Activated CD8-positive, alpha-beta T cell treated with anti-CD3 and anti-CD28 coated beads for 36 hours (primary cell): Measurements from ENCODE around the gene SIRPB2. TPM values are rescaled to one million over a fixed set of nuclear protein-coding genes. Genes with fewer than 3 reads are reported as not detected.

Source experiments
- ATAC-seq: fragments of 200-7000 bp; cut with Tn5 transposase; one replicate; pipeline ENCODE4 v1.10.0; 2021; ENCODE audit warnings: mild to moderate bottlenecking, moderate library complexity
- CTCF ChIA-PET: fragments of 350-600 bp; sonication (Branson Sonifier 250); formaldehyde crosslinking; loops from one replicate; lab custom pipeline; 2021; ENCODE audit warnings: antibody characterized with exemption; lab: Charles Lee
- POLR2A ChIA-PET: fragments of 350-600 bp; sonication (Branson Sonifier 250); formaldehyde crosslinking; loops from one replicate; lab custom pipeline; 2021; ENCODE audit warnings: antibody characterized with exemption; lab: Charles Lee
- DNase-seq: peaks from one replicate; pipeline ENCODE4 v3.0.0-alpha.2; 2020
- H3K27ac Mint-ChIP-seq: one replicate; pipeline ENCODE4 v1.8.0; 2021; ENCODE audit warnings: mild to moderate bottlenecking, mixed read lengths
- H3K27me3 Mint-ChIP-seq: one replicate; pipeline ENCODE4 v1.8.0; 2021; ENCODE audit warnings: mixed read lengths
- H3K36me3 Mint-ChIP-seq: one replicate; pipeline ENCODE4 v1.8.0; 2021; ENCODE audit warnings: low read depth, mixed read lengths
- H3K4me1 Mint-ChIP-seq: one replicate; pipeline ENCODE4 v1.8.0; 2021; ENCODE audit warnings: low read depth, mixed read lengths
- H3K4me3 Mint-ChIP-seq: one replicate; pipeline ENCODE4 v1.8.0; 2021; ENCODE audit warnings: mild to moderate bottlenecking, moderate library complexity, mixed read lengths
- H3K9me3 Mint-ChIP-seq: one replicate; pipeline ENCODE4 v1.8.0; 2021; ENCODE audit warnings: mixed read lengths
- intact Hi-C: fragments of 100-400 bp; cut with micrococcal nuclease; formaldehyde crosslinking; loops from one replicate; pipeline ENCODE4 v1.10.0; 2022
- total RNA-seq, 2 experiments: library from RNA; stranded (reverse); gene quantifications; one replicate each; pipeline ENCODE4 v1.2.3, GENCODE V29; 2021
- TF ChIP-seq, protein P1 (sequence below): fragments of 200-600 bp; IDR thresholded peaks from one replicate; pipeline ENCODE4 v1.8.0; 2022; ENCODE audit warnings: antibody characterized with exemption, mild to moderate bottlenecking

The SIRPB2 gene
- total RNA-seq, 2 experiments from 2014 or later, result not detected

DNA sequence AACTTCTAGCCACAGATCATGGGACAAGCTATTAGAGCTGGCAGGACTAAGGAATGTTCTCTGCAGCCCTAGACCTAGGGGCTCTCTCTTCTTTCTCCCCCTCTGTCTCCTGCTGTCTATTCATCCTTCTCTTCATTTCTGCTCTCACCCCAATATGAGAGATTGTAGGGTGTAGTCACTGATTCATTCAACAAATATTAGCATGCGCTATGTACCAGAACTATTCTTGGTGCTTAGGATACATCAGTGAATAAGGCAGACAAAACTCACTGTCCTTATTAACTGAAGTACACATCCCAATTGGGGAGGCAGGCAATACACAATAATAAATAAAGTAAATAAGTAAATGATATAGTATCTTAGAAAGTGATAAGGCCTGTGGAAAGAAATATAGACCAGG is 14.7 kb upstream of the SIRPB2 start:
- DNase-seq, result no peak
- Mint-ChIP-seq H3K36me3 (no peaks in the 10 kb centered on the region), H3K27ac (no peak overlapping the region), H3K9me3 (peaks cover 2% of the 10 kb centered on the region), H3K4me3 (no peak overlapping the region), H3K4me1 (peaks cover 4% of the 10 kb centered on the region), H3K27me3 (peaks cover 14% of the 10 kb centered on the region)
- TF ChIP-seq, protein P1, sequence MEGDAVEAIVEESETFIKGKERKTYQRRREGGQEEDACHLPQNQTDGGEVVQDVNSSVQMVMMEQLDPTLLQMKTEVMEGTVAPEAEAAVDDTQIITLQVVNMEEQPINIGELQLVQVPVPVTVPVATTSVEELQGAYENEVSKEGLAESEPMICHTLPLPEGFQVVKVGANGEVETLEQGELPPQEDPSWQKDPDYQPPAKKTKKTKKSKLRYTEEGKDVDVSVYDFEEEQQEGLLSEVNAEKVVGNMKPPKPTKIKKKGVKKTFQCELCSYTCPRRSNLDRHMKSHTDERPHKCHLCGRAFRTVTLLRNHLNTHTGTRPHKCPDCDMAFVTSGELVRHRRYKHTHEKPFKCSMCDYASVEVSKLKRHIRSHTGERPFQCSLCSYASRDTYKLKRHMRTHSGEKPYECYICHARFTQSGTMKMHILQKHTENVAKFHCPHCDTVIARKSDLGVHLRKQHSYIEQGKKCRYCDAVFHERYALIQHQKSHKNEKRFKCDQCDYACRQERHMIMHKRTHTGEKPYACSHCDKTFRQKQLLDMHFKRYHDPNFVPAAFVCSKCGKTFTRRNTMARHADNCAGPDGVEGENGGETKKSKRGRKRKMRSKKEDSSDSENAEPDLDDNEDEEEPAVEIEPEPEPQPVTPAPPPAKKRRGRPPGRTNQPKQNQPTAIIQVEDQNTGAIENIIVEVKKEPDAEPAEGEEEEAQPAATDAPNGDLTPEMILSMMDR, result no peak
- ChIA-PET POLR2A (interaction anchor here (1.3 kb wide), 1 partner anchor 9 kb away, joined by 3 read pairs; no protein-coding TSS in a partner anchor), CTCF (interaction anchor here (1.0 to 6.8 kb wide), 5 partner anchors 18 to 271 kb away, joined by 3 to 62 read pairs (median 28); partner anchors contain the start of gene NSFL1C)
- ATAC-seq, result no peak
- intact Hi-C loops, result loop anchor here (10.0 kb wide), 1 partner anchor 229 kb away; no protein-coding TSS in a partner anchor

DNA sequence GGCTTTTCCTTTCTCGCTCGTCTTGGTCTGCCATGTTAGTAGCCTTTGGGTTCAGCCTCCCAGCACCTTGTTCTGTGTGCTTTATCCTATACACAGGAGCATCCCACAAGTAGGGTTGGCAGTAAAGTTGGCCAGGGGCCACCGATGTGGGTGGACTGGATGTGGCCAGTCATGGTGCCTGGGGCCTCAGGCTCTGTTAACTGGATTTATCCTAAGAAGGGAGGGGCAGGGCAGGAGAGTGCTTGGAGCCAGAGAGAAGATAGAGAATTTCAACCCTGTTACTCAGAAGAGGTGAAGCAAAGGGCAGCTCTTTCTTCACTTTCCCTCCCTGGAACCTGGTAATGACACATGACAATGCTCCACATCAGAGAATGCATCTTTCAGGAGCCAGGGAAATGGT is 14.1 kb upstream of the SIRPB2 start:
- peaks cover 16% of the 10 kb centered on the region for H3K27me3 Mint-ChIP-seq

DNA sequence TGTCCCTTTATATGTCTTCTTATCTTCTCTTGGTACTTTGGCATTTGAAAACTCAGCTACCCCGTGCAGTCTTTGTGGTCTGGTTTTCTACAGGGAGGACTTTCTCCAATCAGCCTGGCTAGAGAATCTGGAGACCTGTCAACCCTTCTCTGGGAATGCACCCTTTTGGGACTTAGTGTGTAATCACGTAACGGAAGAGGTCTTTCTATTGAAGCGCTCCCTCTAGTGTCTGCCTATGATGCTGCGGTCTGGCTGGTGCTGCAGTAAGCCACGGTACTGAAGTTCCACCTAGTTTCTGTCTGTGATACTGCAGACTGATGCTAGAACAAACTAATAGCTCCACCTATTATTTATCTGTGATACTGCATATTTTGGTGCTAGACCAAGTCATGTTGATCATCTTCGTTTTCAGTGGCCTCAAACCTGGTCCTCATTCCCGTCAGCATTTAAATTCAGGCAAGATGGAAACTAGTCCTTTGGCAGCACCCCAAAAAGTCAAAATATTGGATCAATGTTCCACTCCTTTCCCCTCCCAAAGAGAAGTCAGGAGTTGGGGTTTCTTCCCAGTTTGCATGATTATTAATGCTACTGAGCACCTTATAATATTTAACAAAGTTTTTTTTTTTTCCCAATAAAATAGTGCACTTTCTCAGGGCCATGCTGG is 12.5 kb upstream of the SIRPB2 start:
- peaks cover 2% of the 10 kb centered on the region for H3K9me3 Mint-ChIP-seq
- intact Hi-C loops, result loop anchor here (10.0 kb wide), 1 partner anchor 231 kb away; no protein-coding TSS in a partner anchor
- TF ChIP-seq, protein P1, result peak; percentile 99
- no peaks in the 10 kb centered on the region for H3K36me3 Mint-ChIP-seq
- H3K4me1 Mint-ChIP-seq, result peaks cover 4% of the 10 kb centered on the region
- ATAC-seq (peak; percentile 100), DNase-seq (peak; percentile 89)
- ChIA-PET POLR2A (interaction anchor here (0.6 kb wide), 1 partner anchor 179 kb away, joined by 3 read pairs; no protein-coding TSS in a partner anchor), CTCF (interaction anchor here (0.5 to 4.4 kb wide), 63 partner anchors 11 to 594 kb away, joined by 3 to 46 read pairs (median 5); partner anchors contain the start of genes NSFL1C and SIRPB2)
- H3K27ac Mint-ChIP-seq, result no peak overlapping the region
- H3K27me3 Mint-ChIP-seq, result peaks cover 26% of the 10 kb centered on the region
- no peak overlapping the region for H3K4me3 Mint-ChIP-seq

More for the DNA sequence above, 14.1 kb upstream of the SIRPB2 start:
- intact Hi-C loops, result loop anchor here (10.0 kb wide), 1 partner anchor 229 kb away; no protein-coding TSS in a partner anchor
- POLR2A ChIA-PET, result interaction anchor here (1.1 kb wide), 1 partner anchor 265 kb away, joined by 3 read pairs; no protein-coding TSS in a partner anchor
- TF ChIP-seq, protein P1, result no peak
- ATAC-seq, result no peak
- no peak for DNase-seq
- Mint-ChIP-seq H3K9me3 (peaks cover 2% of the 10 kb centered on the region), H3K27ac (no peak overlapping the region), H3K36me3 (no peaks in the 10 kb centered on the region), H3K4me3 (no peak overlapping the region), H3K4me1 (peaks cover 4% of the 10 kb centered on the region)
- CTCF ChIA-PET, result interaction anchor here (0.6 to 4.4 kb wide), 10 partner anchors 9 to 346 kb away, joined by 3 to 46 read pairs (median 18); partner anchors contain the start of genes NSFL1C and SIRPB2

DNA sequence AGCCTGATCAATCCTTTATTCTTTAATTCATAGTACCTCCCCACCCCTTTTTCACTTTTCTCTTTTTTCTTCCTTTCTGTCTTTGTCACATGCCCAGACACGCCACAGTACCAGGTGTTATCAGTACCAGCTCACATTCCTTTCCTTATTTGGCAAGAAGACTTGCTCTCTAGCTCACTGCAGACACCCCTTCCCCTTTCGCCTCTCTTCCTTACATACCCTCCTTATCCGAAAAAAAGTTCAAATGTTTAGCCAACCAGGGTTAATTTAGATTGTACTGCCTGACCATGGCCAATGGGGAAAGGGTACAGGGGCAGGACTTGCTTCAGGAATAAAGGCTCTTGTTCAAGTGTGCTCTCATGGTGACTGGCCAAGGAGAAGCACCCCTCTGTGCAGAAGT is 9.3 kb upstream of the SIRPB2 start:
- H3K27ac Mint-ChIP-seq, result no peak overlapping the region
- peaks cover 4% of the 10 kb centered on the region for H3K4me1 Mint-ChIP-seq
- TF ChIP-seq, protein P1, result no peak
- no peak for DNase-seq
- no peaks in the 10 kb centered on the region for H3K36me3 Mint-ChIP-seq
- intact Hi-C loops, result loop anchor here (10.0 kb wide), 1 partner anchor 234 kb away; no protein-coding TSS in a partner anchor
- H3K27me3 Mint-ChIP-seq, result peaks cover 34% of the 10 kb centered on the region
- no peak overlapping the region for H3K4me3 Mint-ChIP-seq
- peaks cover 2% of the 10 kb centered on the region for H3K9me3 Mint-ChIP-seq
- no peak for ATAC-seq
- CTCF ChIA-PET, result no interaction called here
- POLR2A ChIA-PET, result no interaction called here
